ENCODE data around the gene PRH1.

GRCh38 chr12:10919809-10920208 lies 35.8 kb upstream of the PRH1 start:
- TF ChIP-seq EZH2 (IDR thresholded peaks at IDR 0.05), result no peak
- no peak for TF ChIP-seq POLR2AphosphoS5 (IDR thresholded peaks at IDR 0.05; ENCODE audit: borderline replicate concordance, low read depth, low read length)
- TF ChIP-seq FOXP2 (optimal IDR thresholded peaks at IDR 0.05; ENCODE audit: control extremely low read depth, extremely low read length, insufficient read depth), result no peak
